ENCODE data around the gene PGAP6. TPM values are rescaled to one million over a fixed set of nuclear protein-coding genes. Genes with fewer than 3 reads are reported as not detected.

The PGAP6 gene
- total and polyA plus RNA-seq, 9 of the 15 experiments (the other 6 are each of a cell fraction or from before 2014, with no cell fraction given): 0.45 to 50.2 (median 39.3) TPM

DNA sequence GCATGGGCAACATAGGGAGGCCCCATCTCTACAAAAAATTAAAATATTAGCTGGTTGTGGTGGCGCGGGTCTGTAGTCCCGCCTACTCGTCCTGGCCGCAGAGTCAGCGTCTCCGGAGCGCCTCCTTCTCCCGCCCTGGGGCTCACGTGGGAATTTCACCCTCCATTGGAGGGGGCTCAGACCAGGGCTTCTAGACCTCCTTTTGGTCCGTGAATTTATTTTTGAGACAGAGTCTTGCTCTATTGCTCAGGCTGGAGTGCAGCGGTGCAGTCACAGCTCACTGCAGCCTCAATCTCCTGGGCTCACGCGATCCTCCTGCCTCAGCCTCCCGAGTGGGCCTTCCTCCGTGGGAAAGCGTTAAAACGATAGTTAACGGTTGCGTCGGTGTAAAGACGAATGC, 14.8 kb upstream of the PGAP6 start (continued):
- no peak for TF ChIP-seq KLF6 (CRISPR knock-in tag; IDR thresholded peaks at IDR 0.05; ENCODE audit: borderline replicate concordance)
- TF ChIP-seq ZNF57 (CRISPR knock-in tag; IDR thresholded peaks at IDR 0.05): no peak
- TF ChIP-seq, protein P1, sequence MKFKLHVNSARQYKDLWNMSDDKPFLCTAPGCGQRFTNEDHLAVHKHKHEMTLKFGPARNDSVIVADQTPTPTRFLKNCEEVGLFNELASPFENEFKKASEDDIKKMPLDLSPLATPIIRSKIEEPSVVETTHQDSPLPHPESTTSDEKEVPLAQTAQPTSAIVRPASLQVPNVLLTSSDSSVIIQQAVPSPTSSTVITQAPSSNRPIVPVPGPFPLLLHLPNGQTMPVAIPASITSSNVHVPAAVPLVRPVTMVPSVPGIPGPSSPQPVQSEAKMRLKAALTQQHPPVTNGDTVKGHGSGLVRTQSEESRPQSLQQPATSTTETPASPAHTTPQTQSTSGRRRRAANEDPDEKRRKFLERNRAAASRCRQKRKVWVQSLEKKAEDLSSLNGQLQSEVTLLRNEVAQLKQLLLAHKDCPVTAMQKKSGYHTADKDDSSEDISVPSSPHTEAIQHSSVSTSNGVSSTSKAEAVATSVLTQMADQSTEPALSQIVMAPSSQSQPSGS (CRISPR knock-in tag; IDR thresholded peaks at IDR 0.05): no peak
- TF ChIP-seq ZFX (CRISPR knock-in tag; IDR thresholded peaks at IDR 0.05): peak; percentile 79
- TF ChIP-seq NCOA1 (IDR thresholded peaks at IDR 0.05; ENCODE audit: low read depth): 0 out of 2 replicates have a peak, but pooled peaks have one; percentile 16
- TF ChIP-seq ZNF77 (CRISPR knock-in tag; IDR thresholded peaks at IDR 0.05): no peak
- no peak for TF ChIP-seq NBN (IDR thresholded peaks at IDR 0.05; ENCODE audit: low read depth)
- no peak for TF ChIP-seq FOXJ3 (CRISPR knock-in tag; IDR thresholded peaks at IDR 0.05)
- no peak for TF ChIP-seq HIVEP1 (CRISPR knock-in tag; IDR thresholded peaks at IDR 0.05)
- TF ChIP-seq BDP1 (IDR thresholded peaks at IDR 0.05; ENCODE audit: insufficient read depth, insufficient read length): no peak
- TF ChIP-seq, protein P2, sequence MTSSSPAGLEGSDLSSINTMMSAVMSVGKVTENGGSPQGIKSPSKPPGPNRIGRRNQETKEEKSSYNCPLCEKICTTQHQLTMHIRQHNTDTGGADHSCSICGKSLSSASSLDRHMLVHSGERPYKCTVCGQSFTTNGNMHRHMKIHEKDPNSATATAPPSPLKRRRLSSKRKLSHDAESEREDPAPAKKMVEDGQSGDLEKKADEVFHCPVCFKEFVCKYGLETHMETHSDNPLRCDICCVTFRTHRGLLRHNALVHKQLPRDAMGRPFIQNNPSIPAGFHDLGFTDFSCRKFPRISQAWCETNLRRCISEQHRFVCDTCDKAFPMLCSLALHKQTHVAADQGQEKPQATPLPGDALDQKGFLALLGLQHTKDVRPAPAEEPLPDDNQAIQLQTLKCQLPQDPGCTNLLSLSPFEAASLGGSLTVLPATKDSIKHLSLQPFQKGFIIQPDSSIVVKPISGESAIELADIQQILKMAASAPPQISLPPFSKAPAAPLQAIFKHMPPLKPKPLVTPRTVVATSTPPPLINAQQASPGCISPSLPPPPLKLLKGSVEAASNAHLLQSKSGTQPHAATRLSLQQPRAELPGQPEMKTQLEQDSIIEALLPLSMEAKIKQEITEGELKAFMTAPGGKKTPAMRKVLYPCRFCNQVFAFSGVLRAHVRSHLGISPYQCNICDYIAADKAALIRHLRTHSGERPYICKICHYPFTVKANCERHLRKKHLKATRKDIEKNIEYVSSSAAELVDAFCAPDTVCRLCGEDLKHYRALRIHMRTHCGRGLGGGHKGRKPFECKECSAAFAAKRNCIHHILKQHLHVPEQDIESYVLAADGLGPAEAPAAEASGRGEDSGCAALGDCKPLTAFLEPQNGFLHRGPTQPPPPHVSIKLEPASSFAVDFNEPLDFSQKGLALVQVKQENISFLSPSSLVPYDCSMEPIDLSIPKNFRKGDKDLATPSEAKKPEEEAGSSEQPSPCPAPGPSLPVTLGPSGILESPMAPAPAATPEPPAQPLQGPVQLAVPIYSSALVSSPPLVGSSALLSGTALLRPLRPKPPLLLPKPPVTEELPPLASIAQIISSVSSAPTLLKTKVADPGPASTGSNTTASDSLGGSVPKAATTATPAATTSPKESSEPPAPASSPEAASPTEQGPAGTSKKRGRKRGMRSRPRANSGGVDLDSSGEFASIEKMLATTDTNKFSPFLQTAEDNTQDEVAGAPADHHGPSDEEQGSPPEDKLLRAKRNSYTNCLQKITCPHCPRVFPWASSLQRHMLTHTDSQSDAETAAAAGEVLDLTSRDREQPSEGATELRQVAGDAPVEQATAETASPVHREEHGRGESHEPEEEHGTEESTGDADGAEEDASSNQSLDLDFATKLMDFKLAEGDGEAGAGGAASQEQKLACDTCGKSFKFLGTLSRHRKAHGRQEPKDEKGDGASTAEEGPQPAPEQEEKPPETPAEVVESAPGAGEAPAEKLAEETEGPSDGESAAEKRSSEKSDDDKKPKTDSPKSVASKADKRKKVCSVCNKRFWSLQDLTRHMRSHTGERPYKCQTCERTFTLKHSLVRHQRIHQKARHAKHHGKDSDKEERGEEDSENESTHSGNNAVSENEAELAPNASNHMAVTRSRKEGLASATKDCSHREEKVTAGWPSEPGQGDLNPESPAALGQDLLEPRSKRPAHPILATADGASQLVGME (CRISPR knock-in tag; IDR thresholded peaks at IDR 0.05): no peak
- TF ChIP-seq, protein P3, sequence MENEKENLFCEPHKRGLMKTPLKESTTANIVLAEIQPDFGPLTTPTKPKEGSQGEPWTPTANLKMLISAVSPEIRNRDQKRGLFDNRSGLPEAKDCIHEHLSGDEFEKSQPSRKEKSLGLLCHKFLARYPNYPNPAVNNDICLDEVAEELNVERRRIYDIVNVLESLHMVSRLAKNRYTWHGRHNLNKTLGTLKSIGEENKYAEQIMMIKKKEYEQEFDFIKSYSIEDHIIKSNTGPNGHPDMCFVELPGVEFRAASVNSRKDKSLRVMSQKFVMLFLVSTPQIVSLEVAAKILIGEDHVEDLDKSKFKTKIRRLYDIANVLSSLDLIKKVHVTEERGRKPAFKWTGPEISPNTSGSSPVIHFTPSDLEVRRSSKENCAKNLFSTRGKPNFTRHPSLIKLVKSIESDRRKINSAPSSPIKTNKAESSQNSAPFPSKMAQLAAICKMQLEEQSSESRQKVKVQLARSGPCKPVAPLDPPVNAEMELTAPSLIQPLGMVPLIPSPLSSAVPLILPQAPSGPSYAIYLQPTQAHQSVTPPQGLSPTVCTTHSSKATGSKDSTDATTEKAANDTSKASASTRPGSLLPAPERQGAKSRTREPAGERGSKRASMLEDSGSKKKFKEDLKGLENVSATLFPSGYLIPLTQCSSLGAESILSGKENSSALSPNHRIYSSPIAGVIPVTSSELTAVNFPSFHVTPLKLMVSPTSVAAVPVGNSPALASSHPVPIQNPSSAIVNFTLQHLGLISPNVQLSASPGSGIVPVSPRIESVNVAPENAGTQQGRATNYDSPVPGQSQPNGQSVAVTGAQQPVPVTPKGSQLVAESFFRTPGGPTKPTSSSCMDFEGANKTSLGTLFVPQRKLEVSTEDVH (IDR thresholded peaks at IDR 0.05; ENCODE audit: low read depth, partially characterized antibody): peak; percentile 67
- TF ChIP-seq, protein P4, sequence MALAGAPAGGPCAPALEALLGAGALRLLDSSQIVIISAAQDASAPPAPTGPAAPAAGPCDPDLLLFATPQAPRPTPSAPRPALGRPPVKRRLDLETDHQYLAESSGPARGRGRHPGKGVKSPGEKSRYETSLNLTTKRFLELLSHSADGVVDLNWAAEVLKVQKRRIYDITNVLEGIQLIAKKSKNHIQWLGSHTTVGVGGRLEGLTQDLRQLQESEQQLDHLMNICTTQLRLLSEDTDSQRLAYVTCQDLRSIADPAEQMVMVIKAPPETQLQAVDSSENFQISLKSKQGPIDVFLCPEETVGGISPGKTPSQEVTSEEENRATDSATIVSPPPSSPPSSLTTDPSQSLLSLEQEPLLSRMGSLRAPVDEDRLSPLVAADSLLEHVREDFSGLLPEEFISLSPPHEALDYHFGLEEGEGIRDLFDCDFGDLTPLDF (CRISPR knock-in tag; IDR thresholded peaks at IDR 0.05): no peak; the same call in 1 of the 2 replicates
- TF ChIP-seq RAD21 (CRISPR knock-in tag; conservative IDR thresholded peaks at IDR 0.05 in 1 of 2, IDR thresholded peaks at IDR 0.05 in 1 of 2): 0 out of 4 replicates have a peak, but pooled peaks of 1 of the 2 experiments have one; percentile 12
- TF ChIP-seq RCOR1 (IDR thresholded peaks at IDR 0.05; ENCODE audit: borderline replicate concordance in 1 of 2, low read depth in 2 of 2, low read length in 2 of 2): peak in 1 of 2 experiments; percentile 51; a peak in 1 of 4 replicates
- no peak for TF ChIP-seq ZNF3 (CRISPR knock-in tag; IDR thresholded peaks at IDR 0.05)
- no peak for TF ChIP-seq TRIM24 (IDR thresholded peaks at IDR 0.05)
- no peak for TF ChIP-seq EZH2 (IDR thresholded peaks at IDR 0.05; ENCODE audit: borderline replicate concordance, low read depth, low read length)
- no peak for TF ChIP-seq C11orf30 (IDR thresholded peaks at IDR 0.05; ENCODE audit: low read depth)

All from K562 (cell line).